HG03439 (cell line): Measurements from ENCODE around the gene LIN7B.
"Not testable (repeated sequence)": the region's sequence is repeated elsewhere in the genome, so short reads cannot be mapped to it uniquely, and the experiment has no call there.

Experiments
- ATAC-seq: cut with Tn5 transposase; IDR thresholded peaks from one replicate; pipeline ENCODE4 v1.9.1; 2021; ENCODE audit warnings: mild to moderate bottlenecking, moderate library complexity; ENCODE audit not compliant: unreplicated experiment

The LIN7B gene

DNA sequence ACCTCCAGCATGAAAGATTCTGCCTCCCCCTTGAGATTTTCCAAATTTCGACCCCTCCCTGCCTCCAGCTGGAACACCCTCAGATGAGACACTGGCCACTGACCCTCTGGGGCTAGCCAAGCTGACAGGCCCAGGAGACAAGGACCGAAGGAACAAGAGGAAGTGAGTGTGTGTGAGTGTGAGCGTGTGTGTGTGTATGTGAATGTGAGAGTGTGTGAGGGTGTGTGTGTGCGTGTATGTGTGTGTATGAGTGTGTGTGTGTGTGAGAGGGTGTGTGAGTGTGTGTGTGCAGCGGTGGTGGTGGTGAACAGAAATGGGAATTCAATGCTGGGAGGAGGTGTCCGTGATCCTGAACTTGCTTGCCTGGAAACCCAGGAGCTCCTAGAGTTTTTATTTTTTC is 27.2 kb downstream of the LIN7B start:
- ATAC-seq: no peak

GRCh38 chr19:49142866-49143335 is 28.7 kb downstream of the LIN7B start:
- ATAC-seq: peak; percentile 50

DNA sequence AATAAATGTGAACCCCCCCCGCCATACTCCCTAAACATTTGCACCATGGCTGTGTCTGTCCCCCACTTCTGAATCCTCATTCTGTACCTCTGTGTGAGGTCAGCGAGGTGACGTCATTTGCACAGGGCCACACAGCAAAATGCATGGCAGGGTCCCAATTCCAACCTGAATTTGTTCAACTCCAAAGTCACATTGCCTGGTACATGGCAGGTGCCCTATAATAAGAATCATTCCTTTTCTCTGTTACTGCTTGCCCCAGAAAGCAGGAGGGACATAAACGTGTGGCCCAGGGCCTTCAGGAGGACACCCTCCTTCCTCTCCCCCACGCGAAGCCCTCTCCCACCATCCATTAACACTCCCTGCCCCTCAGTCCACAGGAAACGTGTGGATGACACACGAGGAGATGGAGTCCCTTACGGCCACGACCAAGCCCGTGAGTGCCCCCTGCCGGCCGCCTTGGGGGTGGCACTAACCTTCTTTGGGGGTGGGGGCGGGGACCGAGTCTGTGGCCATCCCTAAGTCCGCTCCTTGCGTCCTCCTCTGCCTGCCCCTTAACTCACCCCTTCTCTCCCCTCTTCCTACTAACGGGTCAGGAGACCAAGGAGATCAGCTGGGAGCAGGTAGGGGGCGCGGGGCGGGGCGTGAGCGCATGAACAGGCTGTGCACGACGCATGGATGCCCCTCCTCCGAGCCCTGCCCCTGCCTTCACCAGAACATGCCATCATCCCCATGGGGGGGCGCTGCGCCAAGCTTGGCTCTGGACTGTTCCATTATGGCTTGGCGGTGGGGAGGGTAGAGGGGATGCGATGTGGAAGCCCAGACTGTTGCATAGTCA is 31.6 kb downstream of the LIN7B start:
- ATAC-seq: no peak

GRCh38 chr19:49146408-49146770 is 32.2 kb downstream of the LIN7B start:
- ATAC-seq: not testable (repeated sequence)

GRCh38 chr19:49148044-49148682 is 34.0 kb downstream of the LIN7B start:
- ATAC-seq: no peak

- no peak for ATAC-seq
Measured at GRCh38 chr19:49148784-49149651, 34.8 kb downstream of the LIN7B start.

GRCh38 chr19:49149652-49150105 is 35.5 kb downstream of the LIN7B start:
- ATAC-seq: no peak

DNA sequence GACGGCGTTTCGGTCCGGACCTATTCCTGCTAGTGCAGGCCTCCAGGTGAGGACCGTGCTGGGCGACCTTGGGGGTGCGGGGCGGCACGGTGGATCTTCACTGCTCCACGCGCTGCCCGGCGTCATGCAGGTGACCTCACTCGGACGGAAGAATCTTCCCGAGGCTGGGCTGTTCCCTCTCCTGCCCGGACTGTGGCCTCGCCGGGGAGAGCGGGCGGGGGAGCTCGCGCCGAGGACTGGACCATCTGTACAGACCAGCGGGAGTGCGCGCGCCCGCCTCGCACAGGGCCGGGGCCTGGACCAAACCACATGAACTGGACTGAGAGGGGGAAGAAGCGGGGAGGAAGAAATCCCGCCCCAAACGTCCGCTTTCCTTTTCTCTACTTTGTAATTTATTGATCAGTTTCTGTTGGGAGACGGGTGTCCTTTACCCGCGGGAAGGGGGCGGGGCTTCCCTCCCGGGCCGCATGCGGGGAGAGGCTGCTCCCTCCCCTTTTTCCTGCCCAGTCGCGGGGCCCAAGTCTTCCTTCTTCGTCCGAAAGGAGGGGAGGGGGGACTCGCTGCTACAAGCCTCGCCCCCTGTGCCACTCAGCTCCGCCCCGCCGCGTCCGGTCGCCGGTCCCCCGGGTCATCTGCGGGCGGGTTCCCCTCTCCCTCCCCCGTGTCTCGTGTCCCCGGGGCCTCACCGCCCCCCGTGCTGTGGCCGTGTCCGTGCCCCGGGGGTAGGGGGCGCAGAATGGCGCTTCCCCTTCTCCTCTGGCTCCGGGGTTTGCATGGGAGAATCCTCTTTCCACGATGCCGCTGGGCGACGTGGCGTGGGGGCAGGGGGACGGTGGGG is 36.2 kb downstream of the LIN7B start:
- no peak for ATAC-seq

- ATAC-seq: no peak
Measured at GRCh38 chr19:49150944-49151243, 36.7 kb downstream of the LIN7B start.

DNA sequence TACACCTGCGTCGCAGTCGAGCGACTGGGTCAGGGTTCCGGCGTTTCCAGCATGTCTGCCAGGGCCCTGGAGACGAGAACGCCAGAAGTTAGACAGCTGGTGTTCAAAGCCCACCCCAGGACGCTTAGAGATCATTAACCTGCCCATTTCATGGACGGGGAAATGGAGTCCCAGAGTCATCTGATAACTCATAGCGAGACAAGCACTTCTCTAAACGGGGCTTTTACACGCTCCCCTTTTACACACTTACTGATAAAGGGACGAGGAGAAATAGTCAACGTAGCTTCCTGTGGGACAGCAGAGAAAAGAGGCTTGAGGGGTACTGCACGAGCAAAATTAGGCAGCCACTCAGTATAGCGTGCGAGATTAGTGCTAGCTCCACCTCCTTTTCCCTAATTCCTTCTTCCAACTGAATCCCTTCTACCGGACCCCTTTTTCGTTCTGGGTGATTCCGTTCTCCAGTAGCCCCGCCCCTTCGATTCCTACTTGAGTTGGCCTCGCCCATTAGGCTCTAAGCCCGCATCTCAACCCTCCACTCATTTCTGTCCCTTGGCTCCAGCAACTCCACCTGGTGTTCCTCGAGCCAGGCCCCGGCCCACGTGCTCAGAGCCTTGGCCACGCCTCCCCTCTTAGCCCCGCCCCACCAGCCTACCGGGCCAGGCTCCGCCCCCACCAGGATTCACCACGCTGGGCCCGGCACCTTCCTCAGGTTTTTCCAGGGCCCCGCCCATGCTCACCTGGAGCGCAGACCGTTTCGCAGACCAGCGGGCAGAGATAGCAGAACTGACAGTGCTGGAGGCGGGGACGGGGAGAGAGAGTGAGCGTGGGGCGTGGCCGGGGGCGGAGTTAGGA is 37.3 kb downstream of the LIN7B start:
- no peak for ATAC-seq

GRCh38 chr19:49152119-49152550 is 38.0 kb downstream of the LIN7B start:
- ATAC-seq: no peak

DNA sequence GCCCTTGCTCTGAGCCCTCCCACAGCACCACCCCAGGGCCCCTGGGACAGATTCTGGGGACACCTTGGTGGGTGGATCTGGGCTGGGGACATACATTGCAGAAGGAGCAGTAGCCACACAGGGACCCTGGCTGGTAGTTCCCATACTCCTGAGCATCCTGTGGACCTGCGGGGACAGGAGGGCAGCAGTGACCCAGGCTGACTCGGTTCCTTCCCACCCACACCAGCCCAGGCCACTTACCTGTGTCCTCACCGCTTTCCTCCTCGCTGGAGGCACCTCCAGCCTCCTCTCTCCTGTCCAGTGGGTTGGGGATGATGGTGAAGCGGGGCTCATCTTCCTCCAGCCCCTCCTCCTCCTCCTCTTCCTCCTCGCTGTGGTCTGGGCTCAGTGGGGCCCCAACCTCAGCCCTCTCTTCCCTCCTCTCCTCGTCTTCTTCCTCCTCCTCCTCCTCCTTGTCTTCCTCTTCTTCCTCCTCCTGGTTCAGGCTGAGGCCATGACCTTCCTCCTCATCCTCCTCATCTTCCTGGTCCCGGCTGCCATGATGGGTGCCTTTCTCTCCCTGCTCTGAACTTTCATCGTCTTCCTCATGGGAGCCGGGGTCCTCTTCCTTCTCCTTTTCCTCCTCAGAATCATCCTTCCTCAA is 39.1 kb downstream of the LIN7B start:
- ATAC-seq: no peak

DNA sequence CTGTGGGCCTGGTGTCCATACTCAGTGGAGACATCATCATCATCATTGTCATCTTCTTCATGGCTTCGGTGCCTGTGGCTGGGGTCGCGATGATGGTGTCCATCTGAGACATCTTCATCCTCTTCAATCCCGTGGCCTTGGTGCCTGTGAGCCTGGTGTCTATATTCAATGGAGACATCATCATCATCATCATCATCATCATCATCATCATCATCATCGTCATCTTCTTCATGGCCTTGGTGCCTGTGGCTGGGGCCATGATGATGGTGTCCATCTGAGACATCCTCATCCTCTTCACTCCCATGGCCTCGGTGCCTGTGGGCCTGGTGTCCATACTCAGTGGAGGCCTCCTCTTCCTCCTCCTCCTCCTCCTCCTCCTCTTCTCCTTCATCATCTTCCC is 40.1 kb downstream of the LIN7B start:
- no peak for ATAC-seq

GRCh38 chr19:49155005-49155819 is 41.0 kb downstream of the LIN7B start, which contains the start of gene HRC:
Gene HRC (minus strand): TSS chr19:49155396. CDS start chr19:49155237, 159 bp downstream.
- no peak for ATAC-seq

DNA sequence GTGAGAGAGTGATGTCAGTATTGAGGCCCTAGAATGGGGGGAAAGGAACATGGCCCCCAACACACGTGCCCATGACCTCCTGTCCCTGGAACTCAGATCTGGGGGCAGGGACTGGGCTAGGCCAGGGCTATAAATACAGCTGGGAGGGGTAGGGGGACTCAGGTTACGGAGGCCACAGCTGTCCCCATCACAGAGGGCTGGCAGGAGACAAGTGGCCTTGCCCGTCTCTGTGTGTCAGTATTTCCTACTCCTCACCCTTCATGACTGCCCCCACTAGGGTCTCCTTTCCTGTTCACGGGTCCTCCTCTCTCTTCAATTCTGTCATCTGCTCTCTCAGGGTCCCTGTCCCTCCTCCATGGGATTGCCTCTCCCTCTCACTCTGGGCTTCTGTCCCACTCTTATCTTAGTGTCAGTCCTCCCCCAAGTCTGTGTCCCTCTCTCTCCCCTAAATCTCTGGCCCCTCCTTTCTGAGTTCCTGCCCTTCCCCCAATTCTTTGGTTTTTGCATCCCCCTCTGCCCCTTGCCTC is 41.7 kb downstream of the LIN7B start:
- ATAC-seq: no peak

DNA sequence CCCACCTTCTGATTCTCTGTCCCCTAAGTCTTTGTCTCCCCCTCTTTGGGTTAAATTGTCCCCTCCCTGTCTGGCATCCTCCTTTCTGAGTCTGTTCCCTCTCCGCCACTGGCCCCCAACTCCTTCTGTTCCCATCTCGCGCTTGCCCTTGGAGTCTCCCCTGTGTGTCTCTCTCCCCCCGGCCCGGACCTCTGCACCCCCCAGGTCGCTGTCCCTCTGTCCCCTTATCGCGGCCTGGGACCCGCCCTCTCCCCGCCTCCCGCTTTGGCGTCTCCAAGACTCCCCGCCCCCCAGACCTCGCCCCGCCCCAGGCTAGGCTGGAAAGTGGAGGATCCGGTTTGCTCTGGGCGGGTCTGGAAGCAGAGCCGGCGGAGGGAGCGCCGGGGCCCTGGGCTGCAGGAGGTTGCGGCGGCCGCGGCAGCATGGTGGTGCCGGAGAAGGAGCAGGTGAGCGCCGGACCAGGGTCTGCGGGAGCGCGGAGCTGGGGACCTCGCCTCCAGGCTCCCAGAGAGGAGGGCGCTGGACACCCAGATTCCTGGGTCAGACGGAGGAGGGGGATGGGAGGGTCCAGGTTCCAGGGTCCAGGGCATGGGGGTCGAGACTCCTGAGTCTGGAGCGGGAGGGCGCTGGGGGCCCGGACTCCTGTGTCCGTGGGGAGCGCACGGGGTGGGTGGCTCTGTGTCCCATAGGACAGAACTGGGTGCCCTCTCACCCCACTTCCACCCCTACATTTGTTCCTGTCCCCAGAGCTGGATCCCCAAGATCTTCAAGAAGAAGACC is 43.5 kb downstream of the LIN7B start, which contains the start of gene TRPM4:
TRPM4 (plus strand) TSS at position 348 of the 780 bp plus-strand sequence; CDS start at position 423, 75 bp downstream.
- ATAC-seq: no peak
